NT2/D1 (cell line): ENCODE data around the gene TBX20.

Experiments
- DNase-seq: peaks from one replicate; pipeline ENCODE4 v3.0.0-alpha.2; 2011; ENCODE audit warnings: low read depth, low spot score
- H3K27me3 ChIP-seq: 2 replicates; pipeline ENCODE4 v1.6.0; 2011; ENCODE audit warnings: mild to moderate bottlenecking; ENCODE audit not compliant: insufficient read length, insufficient read depth
- H3K36me3 ChIP-seq: 2 replicates; pipeline ENCODE4 v1.6.1; 2011; ENCODE audit warnings: mild to moderate bottlenecking, low read length, mixed read lengths; ENCODE audit not compliant: insufficient read depth, insufficient read length
- H3K4me1 ChIP-seq: 2 replicates; pipeline ENCODE4 v1.5.1; 2011; ENCODE audit not compliant: insufficient read depth, insufficient read length
- H3K4me3 ChIP-seq: 2 replicates; pipeline ENCODE4 v1.5.1; 2011; ENCODE audit warnings: low read depth; ENCODE audit not compliant: insufficient read length
- H3K9ac ChIP-seq: 2 replicates; pipeline ENCODE4 v1.6.0; 2011; ENCODE audit warnings: low read depth; ENCODE audit not compliant: insufficient read length
- H3K9me3 ChIP-seq: 2 replicates; pipeline ENCODE4 v1.5.1; 2011; ENCODE audit warnings: mild to moderate bottlenecking, low read length; ENCODE audit not compliant: insufficient read depth
- SUZ12 ChIP-seq: IDR thresholded peaks from 2 replicates; pipeline ENCODE4 v1.6.1; 2011; ENCODE audit not compliant: insufficient read length, insufficient read depth; ENCODE audit errors: extremely low read depth
- YY1 ChIP-seq: IDR thresholded peaks from 2 replicates; pipeline ENCODE4 v1.6.1; 2011; ENCODE audit not compliant: insufficient read length, insufficient read depth
- ZNF274 ChIP-seq: IDR thresholded peaks from 2 replicates; pipeline ENCODE4 v1.6.1; 2011; ENCODE audit warnings: mild to moderate bottlenecking, low read depth, low read length

TBX20 gene

DNA sequence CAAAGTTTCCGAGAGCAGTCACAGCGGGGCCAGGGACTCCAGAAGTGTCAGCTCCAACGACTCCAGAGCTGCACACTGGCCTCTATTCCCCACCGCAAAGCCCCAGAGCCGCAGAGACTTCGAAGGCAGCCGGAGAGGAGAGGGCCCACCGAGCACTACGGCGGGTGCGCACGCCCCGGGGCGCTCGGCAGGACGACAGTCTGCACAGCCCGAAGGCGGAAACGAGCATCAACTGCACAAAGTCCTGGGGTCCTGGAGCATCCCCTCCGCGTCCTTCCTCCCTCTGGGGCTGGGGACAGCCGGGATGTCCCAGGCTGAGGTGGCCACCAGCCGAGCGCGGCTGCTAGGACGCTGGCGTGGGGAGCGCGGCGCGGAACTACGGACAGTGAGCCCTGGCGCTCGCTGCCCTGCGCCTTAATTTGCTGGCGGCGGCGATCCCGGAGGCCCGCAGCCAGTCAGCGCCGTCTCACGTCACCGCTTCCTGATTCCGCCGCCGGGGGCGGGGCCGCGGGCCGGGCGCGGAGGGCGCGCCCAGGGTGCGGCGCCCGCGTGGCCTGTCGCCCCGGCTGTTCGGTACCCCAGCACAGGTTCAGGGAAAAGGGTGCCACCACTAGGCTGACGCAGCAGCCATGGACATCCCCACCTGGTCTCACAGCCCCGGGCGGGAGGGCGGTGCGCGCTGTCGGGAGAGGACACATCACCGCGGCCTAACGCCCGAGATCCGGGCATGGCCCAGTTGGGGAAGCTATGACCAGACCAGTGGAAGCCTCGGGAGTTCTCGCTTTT, at the start of gene TBX20:
Gene TBX20, minus strand, starts transcription at position 391 of the 786 bp plus-strand sequence. CDS start 480 bp downstream, outside the sequence.
- TF ChIP-seq YY1 (no peak), SUZ12 (peak; percentile 54)

DNA sequence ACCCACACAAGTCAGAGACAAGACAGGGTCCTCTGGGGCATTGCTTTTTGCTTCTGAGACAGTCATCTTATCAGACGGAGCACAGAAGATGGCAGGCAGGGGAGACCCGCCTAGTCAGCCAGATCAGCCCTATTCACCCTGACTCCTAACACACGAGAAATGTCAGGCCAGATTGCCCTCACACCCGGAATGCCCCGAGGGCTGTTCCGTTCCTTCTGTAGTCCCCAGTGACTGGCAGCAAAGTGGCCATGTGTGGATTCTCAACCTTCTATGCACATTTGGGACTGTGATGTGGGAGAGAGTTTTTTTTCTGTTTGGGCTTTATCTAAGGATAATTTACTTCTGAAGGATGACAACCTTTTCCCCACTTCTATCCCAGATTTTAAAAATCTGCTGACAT, 35.5 kb upstream of the TBX20 start:
- H3K27me3 ChIP-seq: no peaks in the 10 kb centered on the region
- no peaks in the 10 kb centered on the region for H3K4me1 ChIP-seq
- H3K4me3 ChIP-seq: no peak overlapping the region
- no peak for DNase-seq
- H3K36me3 ChIP-seq: no peaks in the 10 kb centered on the region
- no peak overlapping the region for H3K9ac ChIP-seq
- TF ChIP-seq ZNF274 (no peak), SUZ12 (no peak), YY1 (no peak)
- H3K9me3 ChIP-seq: peaks cover 13% of the 10 kb centered on the region; the same call in 1 of the 2 replicates

More for the DNA sequence above, at the start of gene TBX20:
- peaks cover 8% of the 10 kb centered on the region for H3K4me1 ChIP-seq
- H3K9me3 ChIP-seq: no peaks in the 10 kb centered on the region
- H3K9ac ChIP-seq: peak within 1 kb of the TSS; percentile 71
- peaks cover 99% of the 10 kb centered on the region for H3K27me3 ChIP-seq
- no peak for DNase-seq
- H3K36me3 ChIP-seq: no peaks in the 10 kb centered on the region
- peak within 1 kb of the TSS; percentile 63 for H3K4me3 ChIP-seq

- Histone ChIP-seq H3K27me3 (no peaks in the 10 kb centered on the region), H3K4me3 (no peak overlapping the region), H3K9me3 (no peaks in the 10 kb centered on the region), H3K4me1 (no peaks in the 10 kb centered on the region), H3K36me3 (no peaks in the 10 kb centered on the region), H3K9ac (no peak overlapping the region)
- no peak for DNase-seq
- TF ChIP-seq SUZ12 (no peak), ZNF274 (no peak), YY1 (no peak)
Measured at GRCh38 chr7:35286986-35287385, 33.1 kb upstream of the TBX20 start.

- H3K4me3 ChIP-seq: no peak overlapping the region
- TF ChIP-seq ZNF274 (no peak), YY1 (no peak), SUZ12 (no peak)
- no peaks in the 10 kb centered on the region for H3K4me1 ChIP-seq
- H3K9ac ChIP-seq: no peak overlapping the region
- no peaks in the 10 kb centered on the region for H3K36me3 ChIP-seq
- no peak for DNase-seq
- H3K27me3 ChIP-seq: no peaks in the 10 kb centered on the region
- H3K9me3 ChIP-seq: no peaks in the 10 kb centered on the region
Measured at GRCh38 chr7:35286422-35286821, 32.5 kb upstream of the TBX20 start.

DNA sequence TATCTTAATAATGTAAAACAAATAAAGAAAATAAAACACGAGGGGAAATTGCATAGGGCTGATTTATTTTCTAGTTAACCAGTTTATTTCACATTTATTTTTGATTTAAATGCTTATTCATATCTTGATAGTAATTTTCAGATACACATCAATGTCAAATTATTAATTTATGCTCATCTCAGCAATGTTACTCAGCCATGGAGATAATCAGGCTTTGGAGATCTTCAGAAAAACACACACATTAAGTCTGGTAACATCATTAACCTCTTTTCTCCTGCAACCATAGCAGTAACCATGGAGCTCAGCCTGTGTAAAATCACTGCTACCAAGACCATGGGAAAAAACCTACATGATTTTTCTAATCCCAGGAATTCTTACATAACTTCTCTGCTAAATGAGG, 31.9 kb upstream of the TBX20 start:
- no peaks in the 10 kb centered on the region for H3K27me3 ChIP-seq
- DNase-seq: no peak
- TF ChIP-seq YY1: no peak
- no peak for TF ChIP-seq SUZ12
- TF ChIP-seq ZNF274: no peak
- H3K9me3 ChIP-seq: no peaks in the 10 kb centered on the region
- H3K4me1 ChIP-seq: no peaks in the 10 kb centered on the region
- H3K36me3 ChIP-seq: no peaks in the 10 kb centered on the region
- no peak overlapping the region for H3K9ac ChIP-seq
- no peak overlapping the region for H3K4me3 ChIP-seq

GRCh38 chr7:35280902-35281301, 27.0 kb upstream of the TBX20 start:
- H3K4me1 ChIP-seq: no peaks in the 10 kb centered on the region
- no peak overlapping the region for H3K4me3 ChIP-seq
- no peak for DNase-seq
- H3K9ac ChIP-seq: no peak overlapping the region
- TF ChIP-seq SUZ12: no peak
- TF ChIP-seq YY1: no peak
- no peak for TF ChIP-seq ZNF274
- H3K36me3 ChIP-seq: no peaks in the 10 kb centered on the region
- H3K27me3 ChIP-seq: no peaks in the 10 kb centered on the region
- no peaks in the 10 kb centered on the region for H3K9me3 ChIP-seq

DNA sequence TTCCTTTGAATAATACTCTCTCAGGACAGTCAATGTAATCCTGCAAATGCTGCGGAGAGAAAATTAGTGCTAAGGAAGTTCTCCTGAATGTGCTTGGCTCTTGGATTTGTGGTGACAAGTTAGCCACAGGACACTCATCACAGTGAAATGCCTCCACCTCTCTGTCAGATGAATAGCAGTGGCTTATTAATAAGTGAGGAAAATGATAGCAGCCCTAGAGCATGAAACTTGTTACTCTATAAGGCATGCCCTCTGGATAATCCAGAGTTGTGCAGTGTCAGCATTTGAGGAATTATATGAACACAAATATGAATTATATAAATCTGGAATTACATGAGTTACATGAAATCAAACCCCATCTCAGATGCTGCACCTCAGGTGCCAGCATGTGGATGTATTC, 23.5 kb upstream of the TBX20 start:
- H3K4me1 ChIP-seq: no peaks in the 10 kb centered on the region

More for the DNA sequence above, 23.5 kb upstream of the TBX20 start:
- no peak overlapping the region for H3K9ac ChIP-seq
- no peaks in the 10 kb centered on the region for H3K27me3 ChIP-seq
- no peaks in the 10 kb centered on the region for H3K36me3 ChIP-seq
- no peak overlapping the region for H3K4me3 ChIP-seq
- no peaks in the 10 kb centered on the region for H3K9me3 ChIP-seq
- no peak for DNase-seq
- TF ChIP-seq ZNF274 (no peak), YY1 (no peak), SUZ12 (no peak)
